DND-41 (cell line): ENCODE data around the gene ZBTB7B.

Experiments used
- ATAC-seq: fragments of 200-7000 bp; cut with Tn5 transposase; 3 replicates; pipeline ENCODE4 v1.9.1; 2021; ENCODE audit warnings: low read depth; ENCODE audit not compliant: insufficient read depth
- DNase-seq: peaks from one replicate; pipeline ENCODE4 v3.0.0-alpha.2; 2020
- H2AFZ ChIP-seq: 2 replicates; pipeline ENCODE4 v1.6.0; 2012; ENCODE audit warnings: low read depth, low read length
- H3K27ac ChIP-seq: 2 replicates; pipeline ENCODE4 v1.5.1; 2012; ENCODE audit warnings: low read length, inconsistent platforms
- H3K27me3 ChIP-seq: fragments of 200-600 bp; sonication (generic); 2 replicates; pipeline ENCODE4 v1.6.0; 2012; ENCODE audit warnings: low read length, mild to moderate bottlenecking, inconsistent platforms; ENCODE audit not compliant: insufficient read depth, poor library complexity
- H3K36me3 ChIP-seq: 2 replicates; pipeline ENCODE4 v1.5.1; 2012; ENCODE audit warnings: low read length, inconsistent platforms; ENCODE audit not compliant: insufficient read depth
- H3K4me1 ChIP-seq: 2 replicates; pipeline ENCODE4 v1.5.1; 2012; ENCODE audit warnings: mild to moderate bottlenecking, low read length; ENCODE audit not compliant: insufficient read depth
- H3K4me2 ChIP-seq: 2 replicates; pipeline ENCODE4 v1.6.0; 2012; ENCODE audit warnings: mild to moderate bottlenecking, moderate library complexity, low read length, inconsistent platforms; ENCODE audit not compliant: insufficient read depth
- H3K4me3 ChIP-seq, 2 experiments: fragments of 200-600 bp in 1 of 2; shearing (Covaris generic) in 1 of 2; 2 replicates each; pipeline ENCODE4 v1.5.1; 2012 to 2016; ENCODE audit warnings: inconsistent platforms in 2 of 2, low read length in 2 of 2, mild to moderate bottlenecking in 2 of 2, low read depth in 1 of 2, moderate library complexity in 1 of 2
- H3K79me2 ChIP-seq: 2 replicates; pipeline ENCODE4 v1.6.0; 2012; ENCODE audit warnings: low read length, inconsistent platforms; ENCODE audit not compliant: insufficient read depth
- H3K9ac ChIP-seq: 2 replicates; pipeline ENCODE4 v1.6.0; 2012; ENCODE audit warnings: low read depth, mild to moderate bottlenecking, inconsistent platforms, low read length, moderate library complexity
- H3K9me3 ChIP-seq: 2 replicates; pipeline ENCODE4 v1.5.1; 2012; ENCODE audit warnings: low read length, moderate library complexity, mild to moderate bottlenecking, inconsistent platforms; ENCODE audit not compliant: insufficient read depth, severe bottlenecking
- H4K20me1 ChIP-seq: 2 replicates; pipeline ENCODE4 v1.6.0; 2012; ENCODE audit warnings: low read length; ENCODE audit not compliant: insufficient read depth
- EZH2 ChIP-seq: IDR thresholded peaks from 3 replicates; pipeline ENCODE4 v1.6.1; 2012; ENCODE audit warnings: borderline replicate concordance, low read depth, mild to moderate bottlenecking, moderate library complexity, low read length, inconsistent platforms; ENCODE audit not compliant: severe bottlenecking
- TF ChIP-seq, protein P1 (sequence below): IDR thresholded peaks from 2 replicates; pipeline ENCODE4 v1.5.1; 2012; ENCODE audit warnings: borderline replicate concordance, low read length, moderate library complexity, mild to moderate bottlenecking; ENCODE audit not compliant: poor library complexity, severe bottlenecking; ENCODE audit errors: extremely low read depth

ZBTB7B gene

DNA sequence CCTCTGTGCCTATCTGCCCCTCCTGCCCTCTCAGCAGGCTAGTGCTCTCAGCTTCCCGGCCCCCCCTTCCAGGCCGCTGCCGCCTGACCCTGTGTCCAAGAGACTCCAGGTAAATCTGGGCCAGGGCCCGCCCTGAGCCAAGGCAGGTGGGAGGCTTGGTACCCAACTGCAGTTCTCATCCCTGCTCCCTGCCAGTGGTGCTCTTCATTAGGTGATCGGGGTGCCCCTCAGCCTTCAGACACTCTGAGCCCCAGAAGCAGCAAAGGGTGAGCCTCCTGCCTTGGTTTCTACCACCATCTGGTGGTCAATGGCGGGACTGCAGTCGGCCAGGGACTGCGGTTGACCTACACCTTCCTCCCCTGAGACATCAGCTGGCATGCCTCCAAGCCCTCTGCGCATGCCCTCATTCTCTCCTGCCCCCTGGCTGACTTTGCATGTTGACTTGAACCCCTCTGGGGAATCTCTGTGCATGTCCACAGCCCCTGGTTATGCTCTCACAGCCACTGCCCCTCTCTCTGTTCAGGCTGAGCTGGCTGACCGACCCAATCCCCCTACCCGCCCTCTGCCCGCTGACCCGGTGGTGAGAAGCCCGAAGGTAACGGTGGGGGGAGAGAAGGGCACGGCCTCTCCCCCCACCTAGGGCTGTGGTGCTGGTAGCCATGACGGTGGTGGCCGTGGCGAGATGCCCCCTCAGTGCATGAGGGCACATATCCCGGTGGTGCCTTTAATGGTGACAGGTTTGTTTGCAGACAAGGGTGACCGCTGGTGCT is 59.0 kb downstream of the ZBTB7B start:
- no peak overlapping the region for H3K4me3 ChIP-seq
- H3K9me3 ChIP-seq, result no peaks in the 10 kb centered on the region
- no peak overlapping the region for H3K9ac ChIP-seq
- H2AFZ ChIP-seq, result no peak overlapping the region
- H3K4me1 ChIP-seq, result peaks cover 33% of the 10 kb centered on the region
- H3K4me2 ChIP-seq, result peak overlapping the region; percentile 3; the same call in 1 of the 2 replicates
- H3K27me3 ChIP-seq, result peaks cover 11% of the 10 kb centered on the region
- DNase-seq (peak; percentile 95), ATAC-seq (peak; percentile 71)
- peaks cover 40% of the 10 kb centered on the region for H4K20me1 ChIP-seq
- peaks cover 3% of the 10 kb centered on the region; the same call in 1 of the 2 replicates for H3K36me3 ChIP-seq
- TF ChIP-seq, protein P1, sequence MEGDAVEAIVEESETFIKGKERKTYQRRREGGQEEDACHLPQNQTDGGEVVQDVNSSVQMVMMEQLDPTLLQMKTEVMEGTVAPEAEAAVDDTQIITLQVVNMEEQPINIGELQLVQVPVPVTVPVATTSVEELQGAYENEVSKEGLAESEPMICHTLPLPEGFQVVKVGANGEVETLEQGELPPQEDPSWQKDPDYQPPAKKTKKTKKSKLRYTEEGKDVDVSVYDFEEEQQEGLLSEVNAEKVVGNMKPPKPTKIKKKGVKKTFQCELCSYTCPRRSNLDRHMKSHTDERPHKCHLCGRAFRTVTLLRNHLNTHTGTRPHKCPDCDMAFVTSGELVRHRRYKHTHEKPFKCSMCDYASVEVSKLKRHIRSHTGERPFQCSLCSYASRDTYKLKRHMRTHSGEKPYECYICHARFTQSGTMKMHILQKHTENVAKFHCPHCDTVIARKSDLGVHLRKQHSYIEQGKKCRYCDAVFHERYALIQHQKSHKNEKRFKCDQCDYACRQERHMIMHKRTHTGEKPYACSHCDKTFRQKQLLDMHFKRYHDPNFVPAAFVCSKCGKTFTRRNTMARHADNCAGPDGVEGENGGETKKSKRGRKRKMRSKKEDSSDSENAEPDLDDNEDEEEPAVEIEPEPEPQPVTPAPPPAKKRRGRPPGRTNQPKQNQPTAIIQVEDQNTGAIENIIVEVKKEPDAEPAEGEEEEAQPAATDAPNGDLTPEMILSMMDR, result peak; percentile 100
- TF ChIP-seq EZH2, result no peak
- no peak overlapping the region for H3K27ac ChIP-seq
- H3K79me2 ChIP-seq, result peaks cover 3% of the 10 kb centered on the region

DNA sequence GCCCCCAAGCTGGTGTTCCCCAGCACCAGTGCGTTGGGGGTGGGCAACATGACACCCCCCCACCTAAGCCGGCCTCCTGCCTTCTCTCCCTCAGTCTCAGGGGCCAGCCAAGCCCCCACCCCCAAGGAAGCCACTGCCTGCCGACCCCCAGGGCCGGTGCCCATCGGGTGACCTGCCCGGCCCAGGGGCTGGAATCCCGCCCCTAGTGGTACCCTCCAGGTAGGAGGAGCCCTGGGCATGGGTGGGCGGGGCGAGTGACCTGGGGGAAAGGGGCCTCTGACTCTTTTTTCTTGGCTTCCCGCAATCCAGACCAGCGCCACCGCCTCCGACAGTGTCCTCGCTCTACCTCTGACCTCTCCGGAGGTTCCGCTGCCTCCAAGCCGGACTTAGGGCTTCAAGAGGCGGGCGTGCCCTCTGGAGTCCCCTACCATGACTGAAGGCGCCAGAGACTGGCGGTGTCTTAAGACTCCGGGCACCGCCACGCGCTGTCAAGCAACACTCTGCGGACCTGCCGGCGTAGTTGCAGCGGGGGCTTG is 59.6 kb downstream of the ZBTB7B start:
- H3K36me3 ChIP-seq, result peaks cover 7% of the 10 kb centered on the region; the same call in 1 of the 2 replicates
- H4K20me1 ChIP-seq, result peaks cover 39% of the 10 kb centered on the region
- no peaks in the 10 kb centered on the region for H3K9me3 ChIP-seq
- no peak overlapping the region for H2AFZ ChIP-seq
- H3K27me3 ChIP-seq, result peaks cover 9% of the 10 kb centered on the region
- TF ChIP-seq, protein P1, result no peak
- no peak for TF ChIP-seq EZH2
- H3K4me3 ChIP-seq, result no peak overlapping the region
- H3K79me2 ChIP-seq, result peaks cover 3% of the 10 kb centered on the region
- no peak for DNase-seq
- peaks cover 33% of the 10 kb centered on the region for H3K4me1 ChIP-seq
- H3K4me2 ChIP-seq, result 0 out of 2 replicates have a peak overlapping the region, but pooled peaks have one; percentile 3
- no peak overlapping the region for H3K27ac ChIP-seq
- no peak overlapping the region for H3K9ac ChIP-seq
- no peak for ATAC-seq

DNA sequence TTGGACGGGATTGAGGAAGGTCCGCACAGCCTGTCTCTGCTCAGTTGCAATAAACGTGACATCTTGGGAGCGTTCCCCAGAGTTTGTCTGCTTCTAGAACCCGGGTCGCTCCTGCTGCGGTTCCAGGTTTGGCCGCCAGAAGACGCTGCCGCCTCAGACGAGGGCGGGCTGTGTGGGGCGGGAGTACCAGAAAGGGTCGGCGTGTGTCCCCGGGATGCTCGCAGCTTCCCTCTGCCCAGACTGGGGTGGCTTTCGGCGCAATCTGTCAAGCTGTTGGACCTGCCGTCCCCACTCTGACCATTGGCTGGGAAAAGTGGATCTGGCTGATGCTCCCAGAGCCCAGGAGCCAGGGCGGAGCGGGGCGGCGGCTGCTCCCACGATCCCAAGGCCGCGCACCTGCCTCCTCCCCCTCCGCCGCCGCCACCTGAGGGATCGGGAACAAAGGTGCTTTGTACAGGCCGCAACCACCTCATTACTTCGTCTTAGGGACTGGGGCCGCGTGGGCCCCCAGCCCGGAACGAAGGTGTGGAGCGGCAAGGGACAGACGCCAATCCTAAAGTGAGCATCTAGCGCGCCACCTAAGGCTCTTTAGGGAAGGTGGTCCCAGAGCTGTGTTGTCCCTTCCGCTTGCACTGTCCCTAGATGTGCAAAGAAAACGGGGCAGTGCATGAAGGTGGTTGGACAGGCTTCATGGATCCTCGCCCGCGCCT is 60.3 kb downstream of the ZBTB7B start:
- H3K79me2 ChIP-seq, result peaks cover 3% of the 10 kb centered on the region
- ATAC-seq (peak; percentile 23; the same call in 1 of the 3 replicates), DNase-seq (peak; percentile 75)
- H3K36me3 ChIP-seq, result peaks cover 9% of the 10 kb centered on the region; the same call in 1 of the 2 replicates
- peak overlapping the region; percentile 89 to 93; a peak in 2 of 4 replicates for H3K4me3 ChIP-seq
- H3K9ac ChIP-seq, result peak overlapping the region; percentile 86; the same call in 1 of the 2 replicates
- peaks cover 6% of the 10 kb centered on the region for H3K27me3 ChIP-seq
- no peak overlapping the region for H3K27ac ChIP-seq
- H2AFZ ChIP-seq, result peak overlapping the region; percentile 94
- peaks cover 33% of the 10 kb centered on the region for H3K4me1 ChIP-seq
- H3K4me2 ChIP-seq, result peak overlapping the region; percentile 98
- H4K20me1 ChIP-seq, result peaks cover 39% of the 10 kb centered on the region
- TF ChIP-seq EZH2, result peak; percentile 68
- TF ChIP-seq, protein P1, result peak; percentile 80
- no peaks in the 10 kb centered on the region for H3K9me3 ChIP-seq
